H1 (cell line): ENCODE data around the gene GRID2. TPM values are rescaled to one million over a fixed set of nuclear protein-coding genes. Genes with fewer than 3 reads are reported as not detected.

Experiments used
- CTCF ChIA-PET: fragments of 300-600 bp; sonication (Branson Sonifier 250); formaldehyde crosslinking; loops from one replicate; lab custom pipeline; 2021; ENCODE audit not compliant: partially characterized antibody; lab: Charles Lee
- POLR2A ChIA-PET: fragments of 300-600 bp; sonication (Branson Sonifier 250); formaldehyde crosslinking; loops from one replicate; lab custom pipeline; 2021; ENCODE audit warnings: inconsistent platforms; ENCODE audit not compliant: partially characterized antibody; lab: Charles Lee
- DNase-seq, 2 experiments: peaks; one replicate each; pipeline versions ENCODE4 v3.0.0 to v3.0.0-alpha.2; 2010 to 2022; ENCODE audit warnings: low spot score in 2 of 2, low read depth in 1 of 2, mixed read lengths in 1 of 2
- FAIRE-seq: peaks from 2 replicates; lab custom pipeline; 2011; peaks lifted over from hg19 to GRCh38; lab: Jason Lieb, UNC
- H2AFZ ChIP-seq: 2 replicates; pipeline ENCODE4 v1.8.1; 2012; ENCODE audit warnings: low read length, inconsistent platforms
- H2AK5ac ChIP-seq: 2 replicates; pipeline ENCODE4 v1.6.1; 2013; ENCODE audit warnings: low read depth, low read length
- H2BK120ac ChIP-seq: replicated peaks from 2 replicates; pipeline ENCODE3; 2013; ENCODE audit warnings: low read depth, low read length, inconsistent platforms
- H2BK12ac ChIP-seq: 2 replicates; pipeline ENCODE4 v1.6.1; 2013; ENCODE audit warnings: low read depth, low read length
- H2BK15ac ChIP-seq: 2 replicates; pipeline ENCODE4 v1.6.1; 2013; ENCODE audit warnings: low read length
- H2BK20ac ChIP-seq: 2 replicates; pipeline ENCODE4 v1.6.1; 2013; ENCODE audit warnings: low read length
- H2BK5ac ChIP-seq: 2 replicates; pipeline ENCODE4 v1.6.1; 2013; ENCODE audit warnings: low read depth, low read length
- H3K14ac ChIP-seq: 2 replicates; pipeline ENCODE4 v1.6.1; 2013; ENCODE audit warnings: inconsistent platforms; ENCODE audit not compliant: insufficient read length
- H3K18ac ChIP-seq: 2 replicates; pipeline ENCODE4 v1.6.1; 2013; ENCODE audit warnings: low read length; ENCODE audit errors: extremely low read depth
- H3K23ac ChIP-seq: 2 replicates; pipeline ENCODE4 v1.6.1; 2013; ENCODE audit warnings: inconsistent platforms; ENCODE audit not compliant: insufficient read length
- H3K23me2 ChIP-seq: 2 replicates; pipeline ENCODE4 v1.6.1; 2013; ENCODE audit warnings: low read depth, low read length
- H3K27ac ChIP-seq: 2 replicates; pipeline ENCODE4 v1.6.1; 2011; ENCODE audit warnings: low read depth, low read length, inconsistent platforms
- H3K27me3 ChIP-seq, 4 experiments: replicated peaks in 1 of 4; 1 replicate in 1 of 4; 2 replicates in 3 of 4; pipeline versions ENCODE4 v1.6.1 to v1.8.1; 2011 to 2013; ENCODE audit warnings: low read length in 3 of 4, mild to moderate bottlenecking in 3 of 4, inconsistent platforms in 2 of 4, mixed read lengths in 2 of 4, moderate library complexity in 1 of 4; ENCODE audit not compliant: control insufficient read depth in 3 of 4, insufficient read depth in 3 of 4; ENCODE audit errors: extremely low read depth in 1 of 4
- H3K36me3 ChIP-seq, 4 experiments: 2 replicates each; pipeline versions ENCODE4 v1.6.1 to v1.8.1; 2011 to 2013; ENCODE audit warnings: mild to moderate bottlenecking in 4 of 4, low read length in 3 of 4, moderate library complexity in 2 of 4, control low read depth in 1 of 4, inconsistent platforms in 1 of 4; ENCODE audit not compliant: insufficient read depth in 4 of 4, control insufficient read depth in 2 of 4
- H3K4ac ChIP-seq: replicated peaks from 2 replicates; pipeline ENCODE3; 2013; ENCODE audit warnings: low read length, low read depth, mixed read lengths, inconsistent platforms; ENCODE audit not compliant: insufficient read length
- H3K4me1 ChIP-seq, 4 experiments: replicated peaks in 1 of 4; 1 replicate in 1 of 4; 2 replicates in 3 of 4; pipeline versions ENCODE4 v1.6.1 to v1.8.1; 2011 to 2013; ENCODE audit warnings: low read length in 3 of 4, inconsistent platforms in 2 of 4, mixed read lengths in 1 of 4; ENCODE audit not compliant: insufficient read depth in 4 of 4, control insufficient read depth in 3 of 4
- H3K4me2 ChIP-seq, 2 experiments: 2 replicates each; pipeline versions ENCODE4 v1.6.1 to v1.8.1; 2011 to 2013; ENCODE audit warnings: low read depth in 2 of 2, low read length in 2 of 2, control low read depth in 1 of 2, inconsistent platforms in 1 of 2, mild to moderate bottlenecking in 1 of 2; ENCODE audit not compliant: insufficient read depth in 1 of 2
- H3K4me3 ChIP-seq, 4 experiments: fragments of 200-600, 300-600 bp in 1 of 4; sonication (generic), shearing (Covaris generic), sonication (Bioruptor Twin) in 1 of 4; 2 replicates each; pipeline versions ENCODE4 v1.5.1 to v1.8.1; 2011 to 2016; ENCODE audit warnings: low read length in 4 of 4, low read depth in 3 of 4, control low read depth in 2 of 4, inconsistent platforms in 2 of 4, mild to moderate bottlenecking in 2 of 4, mixed read lengths in 1 of 4, moderate library complexity in 1 of 4; ENCODE audit not compliant: insufficient read depth in 2 of 4; ENCODE audit errors: extremely low read depth in 1 of 4
- H3K56ac ChIP-seq: replicated peaks from 2 replicates; pipeline ENCODE3; 2013; ENCODE audit warnings: low read depth, mild to moderate bottlenecking, mixed read lengths, low read length, inconsistent platforms; ENCODE audit not compliant: insufficient read length
- H3K79me1 ChIP-seq: 2 replicates; pipeline ENCODE4 v1.6.1; 2013; ENCODE audit warnings: low read depth, low read length, control low read depth
- H3K79me2 ChIP-seq, 2 experiments: 2 replicates each; pipeline versions ENCODE4 v1.6.1 to v1.8.1; 2012 to 2013; ENCODE audit warnings: low read length in 2 of 2, mild to moderate bottlenecking in 2 of 2, inconsistent platforms in 1 of 2; ENCODE audit not compliant: insufficient read depth in 2 of 2, control insufficient read depth in 1 of 2
- H3K9ac ChIP-seq, 4 experiments: replicated peaks in 1 of 4; 1 replicate in 1 of 4; 2 replicates in 3 of 4; pipeline versions ENCODE4 v1.6.1 to v1.8.1; 2011 to 2013; ENCODE audit warnings: low read depth in 3 of 4, low read length in 3 of 4, control low read depth in 2 of 4, mild to moderate bottlenecking in 2 of 4, moderate library complexity in 2 of 4, inconsistent platforms in 1 of 4; ENCODE audit errors: extremely low read depth in 1 of 4
- H3K9me3 ChIP-seq, 2 experiments: 2 replicates each; pipeline versions ENCODE4 v1.6.1 to v1.8.1; 2012 to 2013; ENCODE audit warnings: mild to moderate bottlenecking in 2 of 2, moderate library complexity in 2 of 2, control low read depth in 1 of 2, inconsistent platforms in 1 of 2, low read depth in 1 of 2, low read length in 1 of 2, mixed read lengths in 1 of 2; ENCODE audit not compliant: insufficient read depth in 2 of 2
- H4K20me1 ChIP-seq, 2 experiments: replicated peaks in 1 of 2; 2 replicates each; pipeline versions ENCODE3 to v1.8.1; 2011 to 2013; ENCODE audit warnings: inconsistent platforms in 2 of 2, low read length in 2 of 2, mild to moderate bottlenecking in 1 of 2; ENCODE audit not compliant: insufficient read depth in 2 of 2, control insufficient read depth in 1 of 2
- H4K5ac ChIP-seq: 2 replicates; pipeline ENCODE4 v1.6.1; 2013; ENCODE audit warnings: low read length, low read depth, mixed read lengths, inconsistent platforms; ENCODE audit not compliant: insufficient read length
- H4K8ac ChIP-seq: 2 replicates; pipeline ENCODE4 v1.8.0; 2013; ENCODE audit warnings: mild to moderate bottlenecking, moderate library complexity, low read length, inconsistent platforms; ENCODE audit not compliant: insufficient read depth; ENCODE audit errors: extremely low read depth
- H4K91ac ChIP-seq: replicated peaks from 2 replicates; pipeline ENCODE3; 2013; ENCODE audit warnings: low read length, mixed read lengths, inconsistent platforms; ENCODE audit not compliant: insufficient read length
- ASH2L ChIP-seq: fragments of 200-600, 300-600 bp; sonication (generic); IDR thresholded peaks from one replicate; pipeline ENCODE4 v1.7.1; 2017; ENCODE audit warnings: low read length
- CBX8 ChIP-seq: fragments of 300-800, 300-1000 bp; sonication (generic); IDR thresholded peaks from 2 replicates; pipeline ENCODE4 v1.7.1; 2016; ENCODE audit warnings: low read depth, low read length, borderline replicate concordance
- EGR1 ChIP-seq: IDR thresholded peaks from 2 replicates; pipeline ENCODE4 v1.6.1; 2011; ENCODE audit warnings: low read depth, low read length, borderline replicate concordance
- RFX5 ChIP-seq: IDR thresholded peaks from 2 replicates; pipeline ENCODE4 v1.6.1; 2011; ENCODE audit warnings: low read depth, low read length, improper control_type of control experiment, borderline replicate concordance
- RXRA ChIP-seq: IDR thresholded peaks from 2 replicates; pipeline ENCODE4 v1.6.1; 2011; ENCODE audit warnings: low read depth, mild to moderate bottlenecking, low read length, moderate library complexity; ENCODE audit not compliant: insufficient read depth
- SAP30 ChIP-seq: fragments of 300-600 bp; sonication (generic); IDR thresholded peaks from 2 replicates; pipeline ENCODE4 v1.7.1; 2012; ENCODE audit warnings: low read length, moderate library complexity, mild to moderate bottlenecking, inconsistent platforms; ENCODE audit not compliant: insufficient read depth, insufficient replicate concordance
- SIX5 ChIP-seq: IDR thresholded peaks from 2 replicates; pipeline ENCODE4 v1.6.1; 2011; ENCODE audit warnings: mild to moderate bottlenecking, low read depth, low read length
- SUZ12 ChIP-seq: fragments of 200-600 bp; sonication (generic); IDR thresholded peaks from 2 replicates; pipeline ENCODE4 v1.6.1; 2012; ENCODE audit warnings: mild to moderate bottlenecking, inconsistent platforms, low read length, moderate library complexity, mixed read lengths
- TAF7 ChIP-seq: optimal IDR thresholded peaks from 2 replicates; pipeline ENCODE3; 2011; ENCODE audit warnings: low read depth, mild to moderate bottlenecking, inconsistent platforms, low read length, moderate library complexity, borderline replicate concordance
- USF2 ChIP-seq: IDR thresholded peaks from 2 replicates; pipeline ENCODE4 v1.6.1; 2011; ENCODE audit warnings: low read length, improper control_type of control experiment
- polyA plus RNA-seq, 7 experiments: library from polyadenylated mRNA; depleted of rRNA in 3 of 7; stranded (reverse) in 5 of 7; unstranded in 2 of 7; fragments of >200 nt in 5 of 7; fragments of 200-250 nt in 2 of 7; gene quantifications; 1 replicate in 5 of 7; 2 replicates in 1 of 7; 4 replicates in 1 of 7; pipeline versions ENCODE4 v1.2.1 to v1.2.3, GENCODE V29; 2011 to 2013; ENCODE audit warnings: missing spikeins in 2 of 7, mixed read lengths in 2 of 7
- total RNA-seq: library from RNA; stranded (reverse); fragmentation: NEBNext Ultra II Directional; extraction: Animal tissue kit (Norgen Biotek cat#: 25700); gene quantifications from 2 replicates; pipeline ENCODE4 v1.2.1, GENCODE V29; 2021

GRID2 gene
- total and polyA plus RNA-seq, 2 of the 8 experiments (the other 6 are each of a cell fraction or from before 2014, with no cell fraction given) = 31.1 to 81.9 TPM

- Histone ChIP-seq H2BK15ac (no peak overlapping the region), H3K4me3 (no peak overlapping the region), H3K4me2 (no peak overlapping the region), H3K9ac (no peak overlapping the region), H2BK5ac (no peak overlapping the region), H3K9me3 (no peaks in the 10 kb centered on the region), H3K18ac (no peak overlapping the region), H4K91ac (no peak overlapping the region), H4K8ac (no peak overlapping the region), H4K20me1 (no peaks in the 10 kb centered on the region), H3K14ac (no peak overlapping the region), H3K56ac (no peak overlapping the region), H3K27me3 (no peaks in the 10 kb centered on the region), H3K79me1 (no peaks in the 10 kb centered on the region), H3K23me2 (no peaks in the 10 kb centered on the region), H2AK5ac (no peak overlapping the region), H2BK12ac (no peak overlapping the region), H2BK120ac (no peak overlapping the region), H3K4ac (no peak overlapping the region), H3K27ac (no peak overlapping the region), H2AFZ (no peak overlapping the region), H3K23ac (no peak overlapping the region), H4K5ac (no peak overlapping the region), H2BK20ac (no peak overlapping the region), H3K79me2 (no peaks in the 10 kb centered on the region), H3K36me3 (no peaks in the 10 kb centered on the region), H3K4me1 (no peaks in the 10 kb centered on the region)
- TF ChIP-seq SIX5 (no peak), EGR1 (no peak), ASH2L (no peak), SUZ12 (no peak), CBX8 (no peak), USF2 (no peak), SAP30 (no peak), RXRA (no peak), RFX5 (no peak), TAF7 (no peak)
- DNase-seq (no peak), FAIRE-seq (no peak)
- ChIA-PET POLR2A (no interaction called here), CTCF (no interaction called here)
Measured at GRCh38 chr4:93573285-93573684, 1269.5 kb downstream of the GRID2 start.
